HG03342 (cell line): ENCODE measurements around the gene NEO1.
A peak's percentile ranks its signal among the peaks of the same experiment; 100 is the strongest.

Source experiments
- ATAC-seq: cut with Tn5 transposase; IDR thresholded peaks from one replicate; pipeline ENCODE4 v1.9.1; 2021; ENCODE audit warnings: mild to moderate bottlenecking, moderate library complexity; ENCODE audit not compliant: unreplicated experiment

NEO1 gene, protein sequence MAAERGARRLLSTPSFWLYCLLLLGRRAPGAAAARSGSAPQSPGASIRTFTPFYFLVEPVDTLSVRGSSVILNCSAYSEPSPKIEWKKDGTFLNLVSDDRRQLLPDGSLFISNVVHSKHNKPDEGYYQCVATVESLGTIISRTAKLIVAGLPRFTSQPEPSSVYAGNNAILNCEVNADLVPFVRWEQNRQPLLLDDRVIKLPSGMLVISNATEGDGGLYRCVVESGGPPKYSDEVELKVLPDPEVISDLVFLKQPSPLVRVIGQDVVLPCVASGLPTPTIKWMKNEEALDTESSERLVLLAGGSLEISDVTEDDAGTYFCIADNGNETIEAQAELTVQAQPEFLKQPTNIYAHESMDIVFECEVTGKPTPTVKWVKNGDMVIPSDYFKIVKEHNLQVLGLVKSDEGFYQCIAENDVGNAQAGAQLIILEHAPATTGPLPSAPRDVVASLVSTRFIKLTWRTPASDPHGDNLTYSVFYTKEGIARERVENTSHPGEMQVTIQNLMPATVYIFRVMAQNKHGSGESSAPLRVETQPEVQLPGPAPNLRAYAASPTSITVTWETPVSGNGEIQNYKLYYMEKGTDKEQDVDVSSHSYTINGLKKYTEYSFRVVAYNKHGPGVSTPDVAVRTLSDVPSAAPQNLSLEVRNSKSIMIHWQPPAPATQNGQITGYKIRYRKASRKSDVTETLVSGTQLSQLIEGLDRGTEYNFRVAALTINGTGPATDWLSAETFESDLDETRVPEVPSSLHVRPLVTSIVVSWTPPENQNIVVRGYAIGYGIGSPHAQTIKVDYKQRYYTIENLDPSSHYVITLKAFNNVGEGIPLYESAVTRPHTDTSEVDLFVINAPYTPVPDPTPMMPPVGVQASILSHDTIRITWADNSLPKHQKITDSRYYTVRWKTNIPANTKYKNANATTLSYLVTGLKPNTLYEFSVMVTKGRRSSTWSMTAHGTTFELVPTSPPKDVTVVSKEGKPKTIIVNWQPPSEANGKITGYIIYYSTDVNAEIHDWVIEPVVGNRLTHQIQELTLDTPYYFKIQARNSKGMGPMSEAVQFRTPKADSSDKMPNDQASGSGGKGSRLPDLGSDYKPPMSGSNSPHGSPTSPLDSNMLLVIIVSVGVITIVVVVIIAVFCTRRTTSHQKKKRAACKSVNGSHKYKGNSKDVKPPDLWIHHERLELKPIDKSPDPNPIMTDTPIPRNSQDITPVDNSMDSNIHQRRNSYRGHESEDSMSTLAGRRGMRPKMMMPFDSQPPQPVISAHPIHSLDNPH (N-terminal part only)

DNA sequence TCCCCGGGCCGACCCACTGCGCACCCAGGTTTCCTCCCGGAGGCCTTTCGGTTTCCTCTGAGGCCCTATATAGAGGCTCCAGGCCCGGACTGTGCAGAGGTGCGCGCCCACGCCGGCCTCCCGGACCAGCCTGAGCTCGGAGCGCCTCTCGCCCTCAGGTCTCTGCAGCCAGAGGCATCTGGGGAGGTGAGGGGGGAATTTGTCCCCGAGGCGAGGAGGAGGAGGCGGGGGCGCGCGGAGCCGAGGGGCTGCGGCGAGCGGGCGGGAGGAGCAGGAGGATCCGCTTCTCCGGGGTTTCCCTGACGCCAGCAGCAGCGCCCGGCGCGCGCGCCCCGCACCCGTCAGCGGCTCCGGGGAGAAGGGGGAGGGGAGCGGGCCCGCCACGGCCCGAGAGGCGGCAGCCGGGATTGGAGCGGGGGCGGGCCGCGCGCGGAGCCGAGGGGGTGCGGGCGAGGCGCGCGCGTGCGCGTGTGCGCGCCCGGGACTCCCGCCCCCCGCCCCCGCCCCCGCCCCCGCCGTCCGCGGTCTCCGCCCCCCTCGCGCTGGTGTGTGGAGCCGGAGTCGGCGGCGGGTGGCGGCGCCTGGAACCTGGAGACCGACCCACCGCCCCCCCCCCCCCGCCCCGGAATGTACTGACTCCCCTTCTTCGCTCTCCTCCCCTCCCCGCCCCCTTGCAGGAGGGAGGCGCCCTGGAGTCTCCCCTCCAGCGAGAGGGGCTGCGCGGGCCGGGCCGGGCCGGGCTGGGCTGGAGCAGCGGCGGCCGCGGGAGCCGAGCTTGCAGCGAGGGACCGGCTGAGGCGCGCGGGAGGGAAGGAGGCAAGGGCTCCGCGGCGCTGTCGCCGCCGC lies at the start of gene NEO1:
Gene NEO1, plus strand, starts transcription at position 657 of the 846 bp plus-strand sequence. CDS start 213 bp downstream, outside the sequence.
- ATAC-seq: peak; percentile 55

DNA sequence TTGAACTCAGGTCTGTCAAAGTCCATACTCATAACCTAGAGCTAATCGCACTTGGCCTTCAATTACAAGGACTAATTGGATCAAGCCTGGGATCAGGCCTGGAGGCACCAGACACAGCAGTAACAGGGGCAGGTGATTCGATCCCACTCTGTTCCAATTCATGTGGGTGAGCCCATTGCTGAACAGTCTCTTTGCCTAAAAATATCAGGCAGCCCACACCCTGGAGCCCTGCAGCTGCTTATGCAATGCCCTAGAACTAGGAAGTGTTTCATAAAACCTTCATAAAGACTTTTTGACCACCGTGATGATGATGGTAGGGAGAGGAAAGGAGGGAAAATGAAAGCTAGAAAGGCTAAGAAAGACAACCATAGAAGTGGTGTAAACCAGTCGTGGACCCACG lies 47.8 kb upstream of the NEO1 start:
- no peak for ATAC-seq

DNA sequence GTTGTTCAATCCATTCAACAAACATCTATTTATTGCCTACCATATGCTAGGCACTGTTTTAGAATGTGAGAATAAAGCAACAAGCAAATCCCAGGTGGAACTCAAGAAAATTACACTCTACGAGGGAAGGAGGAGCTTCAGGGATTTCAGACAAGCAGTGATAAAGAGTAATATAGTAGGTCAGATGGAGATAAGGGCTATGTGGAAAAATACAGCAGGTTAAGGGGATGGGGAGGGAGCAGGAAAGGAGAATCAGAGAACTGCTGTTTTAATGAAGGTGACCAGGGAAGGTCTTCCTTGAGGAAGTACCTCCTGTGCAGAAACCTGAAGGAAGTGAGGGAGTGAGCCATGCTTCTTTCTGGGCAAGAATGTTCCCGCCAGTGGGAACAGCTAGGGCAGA lies 47.2 kb upstream of the NEO1 start:
- no peak for ATAC-seq

DNA sequence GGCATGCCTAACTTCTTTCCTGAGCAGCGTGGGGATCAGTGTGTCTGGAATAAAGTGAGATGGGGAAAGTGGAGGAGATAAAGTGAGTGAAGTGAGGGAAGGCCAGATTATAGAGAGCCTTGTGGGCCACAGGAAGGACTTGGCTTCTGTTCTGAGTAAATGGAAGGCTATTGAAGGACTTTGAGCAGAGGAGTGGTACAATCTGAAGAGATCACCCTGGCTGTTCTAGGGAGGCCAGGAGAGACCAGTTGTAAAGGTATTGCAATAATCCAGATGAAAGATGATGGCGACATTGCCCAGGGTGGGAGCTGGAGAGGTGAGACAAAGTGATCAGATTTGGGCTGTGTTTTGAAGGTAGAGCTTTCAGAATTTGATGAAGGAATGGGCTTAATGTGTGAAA lies 46.8 kb upstream of the NEO1 start:
- no peak for ATAC-seq

DNA sequence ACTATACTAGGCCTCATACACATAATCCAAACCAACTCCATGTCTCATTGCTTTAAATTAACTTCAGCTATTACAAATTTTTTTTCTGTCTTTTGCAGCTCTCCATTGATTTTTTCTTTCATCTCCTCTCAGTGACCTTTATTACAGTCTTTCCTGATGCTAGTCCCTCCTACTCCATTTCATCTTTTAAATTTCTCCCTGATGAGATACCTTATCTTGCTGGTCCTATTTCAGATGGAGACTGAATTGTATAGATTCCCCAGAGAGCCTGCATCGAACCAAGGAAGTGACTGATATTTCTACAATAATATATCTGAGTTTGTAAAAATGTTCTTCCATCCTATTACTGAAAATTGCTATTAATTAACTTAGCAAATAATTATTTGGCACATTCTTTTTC lies 45.7 kb upstream of the NEO1 start:
- no peak for ATAC-seq

DNA sequence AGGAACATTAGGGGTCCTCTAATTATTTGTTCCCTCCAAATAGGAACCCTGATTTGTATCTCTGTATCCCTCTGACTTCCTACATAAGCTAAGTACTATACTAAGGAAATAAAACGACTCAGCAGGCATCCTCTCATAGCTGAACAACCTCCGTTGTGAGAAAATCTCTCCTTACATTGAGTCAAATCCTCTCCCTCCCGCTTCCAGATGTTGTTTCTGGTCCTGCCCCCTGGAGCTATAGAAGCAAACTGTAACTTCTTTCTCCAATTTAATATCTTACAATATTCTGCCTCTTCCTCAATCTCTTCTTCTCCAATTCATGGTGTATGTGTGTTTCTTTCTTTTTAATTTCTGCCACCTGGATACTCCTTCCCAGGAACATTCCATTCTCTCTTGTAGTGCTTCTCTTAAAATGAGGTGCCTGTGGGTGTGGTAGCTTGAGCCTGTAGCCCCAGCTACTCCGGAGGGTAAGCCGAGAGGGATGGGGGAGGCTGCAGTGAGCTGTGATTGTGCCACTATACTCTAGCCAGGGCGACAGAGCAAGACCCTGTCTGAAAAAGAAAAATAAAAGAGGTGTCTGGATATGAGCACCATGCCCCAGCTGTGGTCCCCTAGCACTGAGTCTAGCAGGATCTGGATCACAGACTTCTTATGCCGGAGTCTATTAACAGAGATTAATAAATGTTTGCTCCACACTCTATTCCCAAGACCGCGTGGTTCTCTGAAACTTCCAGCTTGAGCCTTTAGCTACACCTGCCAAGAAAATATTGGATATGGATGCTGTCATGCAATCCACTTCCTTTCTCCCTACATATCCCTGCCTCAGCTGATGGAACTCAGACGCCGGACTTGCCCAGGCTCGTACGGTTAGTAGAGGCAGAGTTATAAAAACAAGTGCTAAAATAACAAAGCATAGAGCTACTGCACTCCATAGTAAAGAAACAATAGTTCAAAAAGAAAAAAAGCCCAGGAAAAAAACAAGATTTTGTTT lies 42.9 kb upstream of the NEO1 start:
- no peak for ATAC-seq

DNA sequence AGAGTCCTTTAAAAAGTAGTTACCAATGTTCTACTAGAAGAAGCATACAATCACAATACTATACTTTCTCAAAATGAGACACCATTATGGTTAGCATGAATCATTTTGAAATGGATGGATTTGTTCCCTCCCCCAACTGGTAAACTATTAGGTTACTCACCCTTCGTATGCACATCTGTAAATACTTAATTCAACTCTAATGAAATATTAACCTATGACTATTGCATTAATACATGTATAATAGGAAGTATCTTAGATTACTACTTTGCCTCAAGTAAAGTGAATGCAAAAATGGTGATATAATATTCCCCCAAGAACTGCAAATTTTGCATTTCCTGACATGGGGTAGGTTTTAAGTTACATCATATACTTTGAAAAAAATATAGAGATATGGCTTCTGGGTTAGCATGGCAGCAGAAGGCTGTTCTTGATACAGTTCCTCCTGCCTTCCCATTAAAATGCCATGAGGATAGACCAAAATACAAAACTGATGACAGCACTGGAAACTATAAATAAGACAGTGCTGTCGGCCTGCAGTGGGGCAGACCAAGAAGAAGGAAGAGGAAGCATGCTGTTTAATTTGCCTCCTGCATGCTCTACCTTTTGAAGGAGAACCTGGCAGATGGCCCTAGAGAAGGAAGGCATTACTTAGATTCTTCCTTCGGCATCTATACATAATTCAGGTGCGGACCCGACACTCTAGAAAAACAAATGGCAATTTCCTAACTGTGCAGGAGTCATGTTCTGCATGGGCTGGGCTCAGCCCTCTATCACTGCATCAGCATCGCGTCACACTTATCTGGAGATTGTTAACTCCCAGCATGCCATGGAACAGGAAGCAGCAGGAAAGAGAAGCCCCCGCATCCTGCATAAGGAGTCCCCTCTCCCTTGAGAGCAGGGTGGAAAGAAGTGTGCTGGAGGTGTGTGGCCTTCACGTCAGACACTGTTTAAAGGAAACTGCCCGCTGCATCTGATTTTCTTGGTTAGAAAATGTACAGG lies 41.8 kb upstream of the NEO1 start:
- no peak for ATAC-seq

DNA sequence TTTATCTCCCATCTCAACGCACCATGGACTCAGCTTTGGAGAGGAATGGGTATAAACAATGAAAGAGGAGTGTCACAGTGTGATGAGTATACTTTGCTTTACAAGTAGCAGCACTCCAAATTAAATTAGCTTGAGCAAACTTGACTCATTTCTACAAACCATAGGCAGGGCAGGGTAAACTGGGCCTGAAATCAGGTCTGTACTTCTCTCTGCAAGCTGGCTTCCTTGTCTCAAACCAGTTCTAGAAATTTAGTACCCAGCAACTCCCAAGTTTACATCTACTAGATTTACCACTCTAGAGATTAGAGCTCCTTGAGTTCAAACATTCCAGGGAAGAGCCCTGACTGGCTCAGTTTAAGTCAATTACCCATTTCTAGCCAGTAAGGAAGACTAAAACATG lies 37.4 kb upstream of the NEO1 start:
- no peak for ATAC-seq

DNA sequence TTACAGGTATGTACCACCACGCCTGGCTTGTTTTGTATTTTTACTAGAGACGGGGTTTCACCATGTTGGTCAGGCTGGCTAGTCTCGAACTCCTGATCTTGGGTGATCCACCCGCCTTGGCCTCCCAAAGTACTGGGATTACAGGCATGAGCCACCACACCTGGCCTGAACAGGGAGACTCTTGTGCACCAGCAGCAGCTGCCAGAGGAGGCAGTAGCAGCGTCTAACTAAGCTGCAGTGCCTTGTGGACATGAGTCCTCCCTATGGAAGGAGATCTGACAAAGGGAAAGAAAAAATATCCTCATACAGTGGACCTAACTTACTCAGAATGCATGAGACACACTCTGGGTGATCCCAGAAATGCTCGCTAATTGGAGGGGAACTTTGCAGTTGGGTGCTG lies 36.8 kb upstream of the NEO1 start:
- no peak for ATAC-seq

DNA sequence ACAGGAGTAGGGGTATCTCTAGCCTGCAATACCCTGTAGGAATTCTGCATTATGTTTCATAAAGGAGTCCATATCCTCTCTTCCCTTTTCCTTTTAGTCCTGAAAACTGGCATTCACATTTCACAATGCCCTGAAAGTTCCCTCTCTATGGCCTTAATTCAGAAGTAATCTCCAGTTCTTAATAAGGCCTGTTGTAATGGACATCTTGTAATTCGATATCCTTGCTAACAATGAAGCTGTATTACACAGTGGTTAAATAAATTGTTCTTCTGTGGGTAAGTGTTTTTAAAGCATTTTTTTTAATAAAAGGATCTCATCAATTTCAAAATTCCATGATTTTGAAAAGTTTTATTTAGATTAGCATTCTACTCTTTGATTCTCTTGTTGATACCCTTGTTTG lies 34.3 kb upstream of the NEO1 start:
- ATAC-seq: no peak

DNA sequence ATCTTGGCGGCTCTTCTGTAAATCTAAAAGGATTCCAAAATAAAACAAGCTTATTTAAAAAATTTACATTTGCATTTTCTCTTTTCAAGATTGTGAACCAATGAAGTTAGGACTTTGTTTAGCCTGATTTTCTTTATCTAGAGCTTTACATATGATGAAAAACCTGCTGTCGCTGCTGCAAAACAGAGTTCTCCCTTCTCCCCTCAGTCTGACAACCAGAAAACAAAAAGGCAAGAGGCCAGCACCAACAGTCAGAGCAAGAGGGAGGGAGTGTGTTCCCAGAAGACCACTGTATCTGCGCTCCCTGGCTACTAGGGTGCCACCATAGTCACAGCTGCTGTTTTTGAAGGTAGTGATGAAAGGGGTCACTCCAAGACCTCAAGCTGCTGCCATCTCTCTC lies 33.1 kb upstream of the NEO1 start:
- no peak for ATAC-seq

DNA sequence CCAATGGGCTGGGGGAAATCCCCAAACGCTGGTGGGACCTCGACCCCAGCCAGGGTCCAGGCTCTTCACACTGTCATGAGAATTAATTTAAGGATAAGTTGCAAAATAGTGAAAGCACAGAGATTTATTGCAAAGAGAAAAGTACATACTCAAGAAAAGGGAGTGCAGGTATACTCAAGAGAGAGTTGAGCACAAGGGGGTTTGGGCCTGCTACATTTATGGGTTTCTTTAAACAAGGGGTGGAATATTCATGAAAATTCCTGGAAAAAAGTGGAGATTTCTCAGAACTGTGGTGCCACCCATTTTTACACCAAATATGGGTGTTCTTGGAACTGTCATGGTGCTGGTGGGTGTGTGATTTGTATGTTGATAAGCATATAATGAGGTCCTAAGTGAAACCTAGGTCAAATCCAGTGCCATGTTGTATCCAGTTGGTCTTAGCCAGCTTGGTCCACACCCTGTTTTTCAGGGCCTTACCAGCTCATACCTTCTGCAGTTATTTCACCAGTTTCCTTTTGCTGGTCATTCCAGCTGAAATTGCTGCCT lies 32.6 kb upstream of the NEO1 start:
- no peak for ATAC-seq

DNA sequence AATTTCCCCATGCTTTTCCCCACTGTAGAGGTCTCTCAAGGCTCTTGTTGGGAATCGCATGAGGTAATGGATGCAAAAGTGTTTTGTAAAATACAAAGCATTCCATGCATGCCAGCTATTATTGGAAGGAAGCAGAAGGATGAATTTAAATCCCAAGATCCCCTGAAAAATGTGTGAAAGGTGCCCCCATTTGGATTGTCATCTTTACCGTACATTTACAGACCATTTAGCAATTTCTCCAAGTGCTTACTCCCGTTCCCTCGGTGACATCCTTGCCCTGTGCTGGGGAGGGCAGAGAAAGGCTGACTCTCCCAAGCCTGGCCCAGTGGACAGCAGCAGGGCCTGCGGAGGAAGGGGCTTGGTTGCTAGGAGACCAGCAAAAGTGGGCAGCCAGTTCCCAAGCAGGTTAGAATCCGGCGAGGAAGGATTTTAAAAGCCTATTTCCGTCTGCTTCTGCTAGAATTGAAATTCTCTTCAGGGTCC lies 31.1 kb upstream of the NEO1 start:
- no peak for ATAC-seq

DNA sequence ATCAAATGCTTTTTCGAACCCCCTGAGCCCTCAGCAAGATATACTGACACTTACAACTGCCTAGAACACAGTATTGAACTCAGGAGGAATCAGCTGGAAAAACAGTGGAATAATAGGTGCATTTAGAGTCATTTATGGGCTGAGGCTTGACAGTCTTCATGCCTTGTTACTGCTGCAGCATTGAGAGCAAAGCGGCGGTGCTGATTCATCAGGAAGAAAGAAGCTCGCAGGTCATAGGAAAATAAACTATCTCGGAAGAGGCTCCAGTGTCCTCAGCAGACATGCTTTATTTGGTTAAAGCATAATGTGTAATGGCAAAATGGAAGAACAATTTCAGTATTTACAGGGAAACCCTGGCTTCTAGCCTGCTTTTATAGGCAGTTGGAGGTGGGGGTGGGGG lies 30.1 kb upstream of the NEO1 start:
- no peak for ATAC-seq

DNA sequence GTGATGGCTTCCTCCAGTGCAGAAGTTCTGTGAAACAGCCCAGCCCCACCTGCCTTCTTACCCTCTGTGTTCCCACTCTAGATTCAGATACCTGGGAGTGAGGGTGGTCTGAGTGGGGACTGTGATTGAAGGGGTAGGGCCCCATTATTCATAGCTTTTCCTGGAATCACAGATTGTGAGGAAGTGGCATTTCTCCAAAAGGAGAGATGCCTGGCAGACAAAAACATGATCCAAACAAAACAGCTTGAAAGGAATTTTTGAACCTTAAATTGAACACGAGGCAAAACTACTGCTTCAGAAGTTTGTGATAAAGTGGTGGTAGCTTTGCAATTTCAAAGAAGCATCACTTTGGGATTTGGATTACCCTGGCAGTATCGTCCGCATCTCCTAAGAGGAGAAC lies 29.2 kb upstream of the NEO1 start:
- ATAC-seq: no peak

DNA sequence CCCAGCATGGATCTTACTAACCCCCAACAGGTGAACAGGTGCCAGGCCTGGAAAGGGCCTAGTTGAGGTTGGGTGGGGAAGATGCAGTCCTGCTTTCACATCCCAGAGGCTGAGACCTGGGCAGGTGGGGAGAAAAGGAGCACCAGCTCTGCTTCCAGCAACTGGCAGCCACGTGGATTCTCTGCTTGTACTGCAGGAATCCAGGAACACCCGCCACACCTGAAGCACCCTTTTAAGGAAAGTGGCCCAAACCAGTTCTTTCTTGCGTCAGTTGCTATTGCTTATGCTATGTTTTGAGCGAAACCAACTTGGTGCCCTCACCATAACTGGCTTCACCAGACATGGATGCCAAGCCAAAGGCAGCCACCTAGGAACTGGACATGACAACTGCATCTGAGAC lies 28.1 kb upstream of the NEO1 start:
- no peak for ATAC-seq

DNA sequence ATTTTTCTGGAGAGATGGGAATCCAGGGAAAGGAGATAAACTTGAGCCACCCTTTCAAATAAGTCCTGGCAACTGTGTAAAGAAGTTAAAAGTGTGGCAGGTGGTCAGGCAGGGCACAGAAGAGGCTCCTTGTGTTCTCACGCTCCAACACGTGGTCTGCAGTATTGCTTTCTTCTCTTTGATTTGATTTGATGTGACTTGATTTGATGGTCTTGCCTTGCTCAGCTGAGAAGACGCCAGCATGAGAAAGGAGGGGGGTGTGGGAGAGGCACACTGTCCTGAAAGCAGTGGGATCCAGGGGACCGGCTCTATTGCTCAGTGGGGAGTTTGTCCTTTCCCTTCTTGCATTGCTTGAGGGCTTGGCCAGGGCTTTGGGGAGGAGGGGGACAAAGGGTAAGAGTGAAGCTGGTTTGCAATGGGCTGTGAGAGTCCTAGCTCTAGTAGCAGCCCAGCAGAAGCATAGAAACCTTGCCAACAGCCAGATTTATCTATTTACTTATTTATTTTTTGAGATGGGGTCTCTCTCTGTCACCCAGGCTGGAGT lies 25.7 kb upstream of the NEO1 start:
- ATAC-seq: no peak
